PC-9 (cell line): ENCODE data around the gene PRDM16.

Experiments used
- CTCF ChIP-seq: fragments of 200-600 bp; sonication (generic); conservative IDR thresholded peaks from 2 replicates; pipeline ENCODE4 v1.6.1; 2017; ENCODE audit warnings: mixed run types, antibody characterized with exemption, mild to moderate bottlenecking, moderate library complexity
- EZH2 ChIP-seq: fragments of 200-600 bp; sonication (generic); IDR thresholded peaks from 2 replicates; pipeline ENCODE4 v1.8.0; 2017; ENCODE audit warnings: antibody characterized with exemption, low read depth

DNA sequence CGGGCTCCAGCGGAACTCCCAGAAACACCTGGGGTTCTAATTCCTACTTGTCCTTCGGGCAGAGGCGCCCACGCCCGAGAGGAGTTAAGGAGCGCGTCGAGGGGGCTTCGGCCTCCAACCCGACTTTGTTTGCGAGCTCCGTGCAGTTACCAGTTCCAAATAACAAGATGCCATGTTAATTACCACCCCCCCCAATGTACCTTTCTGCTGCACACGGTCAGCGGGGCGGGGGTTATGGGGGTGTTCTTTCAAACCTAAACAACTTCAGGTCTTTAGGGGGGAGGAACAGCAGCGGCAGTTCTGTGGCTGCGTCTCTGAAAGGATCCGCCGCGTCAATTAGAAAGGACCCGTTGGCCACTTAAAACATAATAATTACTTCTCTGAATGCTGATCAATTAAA, 114.8 kb downstream of the PRDM16 start:
- no peak for TF ChIP-seq CTCF
- TF ChIP-seq EZH2, result no peak
